Endometrial microvascular endothelial cells (primary cell): ENCODE measurements around the gene PLEKHA6. TPM values are rescaled to one million over a fixed set of nuclear protein-coding genes. Genes with fewer than 3 reads are reported as not detected.

Experiments used
- in situ Hi-C: cut with HindIII; loops from 2 replicates; pipeline ENCODE4 v1.10.0; 2017; ENCODE audit warnings: low sequenced_read_pairs, low pct_unique_long_range_greater_than_20kb; ENCODE audit errors: inconsistent ontology term
- total RNA-seq: library from RNA; depleted of rRNA; stranded (reverse); fragments of >200 nt; gene quantifications from one replicate; pipeline ENCODE4 v1.2.3, GENCODE V29; 2015; ENCODE audit errors: inconsistent ontology term

PLEKHA6 gene
- total RNA-seq, 1 donor from 2014 or later = 2.2 TPM

DNA sequence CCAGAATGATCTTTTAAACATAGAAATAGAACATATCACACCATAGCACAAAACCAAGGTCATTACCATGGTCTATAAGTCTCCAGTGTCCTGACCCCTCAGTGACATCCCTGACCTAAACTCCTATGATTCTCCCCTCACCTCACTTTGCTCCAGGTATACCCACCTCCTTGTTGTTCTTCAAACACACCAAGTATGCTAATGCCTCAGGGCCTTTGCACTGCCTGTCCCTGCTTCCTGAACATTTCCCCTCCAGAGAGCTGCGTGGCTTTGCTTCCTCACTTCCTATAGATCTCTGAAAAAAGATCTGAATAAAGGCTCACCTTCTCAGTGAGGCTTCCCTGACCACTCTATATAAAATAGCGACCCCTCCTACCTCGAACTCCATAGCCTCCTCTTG is 147.0 kb downstream of the PLEKHA6 start:
- in situ Hi-C loops = no loop called here

DNA sequence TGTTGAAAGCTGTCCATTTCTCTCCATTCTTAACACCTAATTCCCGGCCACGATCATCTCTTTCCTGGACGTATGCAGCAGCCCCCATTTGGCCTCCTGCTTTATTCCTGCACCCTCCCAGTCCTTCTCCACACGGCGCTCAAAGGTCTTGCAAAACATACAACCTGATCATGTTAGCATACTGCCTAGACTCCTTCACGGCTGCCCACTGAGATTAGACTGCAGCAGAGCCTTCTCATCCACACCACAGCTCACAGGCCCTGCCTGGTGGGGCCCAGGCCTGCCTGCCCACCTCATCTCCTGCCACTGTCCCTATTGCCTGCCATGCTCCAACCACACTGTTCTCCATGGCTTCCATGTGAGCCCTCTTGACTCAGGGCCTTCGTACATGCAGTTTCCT is 148.7 kb downstream of the PLEKHA6 start:
- in situ Hi-C loops = no loop called here

DNA sequence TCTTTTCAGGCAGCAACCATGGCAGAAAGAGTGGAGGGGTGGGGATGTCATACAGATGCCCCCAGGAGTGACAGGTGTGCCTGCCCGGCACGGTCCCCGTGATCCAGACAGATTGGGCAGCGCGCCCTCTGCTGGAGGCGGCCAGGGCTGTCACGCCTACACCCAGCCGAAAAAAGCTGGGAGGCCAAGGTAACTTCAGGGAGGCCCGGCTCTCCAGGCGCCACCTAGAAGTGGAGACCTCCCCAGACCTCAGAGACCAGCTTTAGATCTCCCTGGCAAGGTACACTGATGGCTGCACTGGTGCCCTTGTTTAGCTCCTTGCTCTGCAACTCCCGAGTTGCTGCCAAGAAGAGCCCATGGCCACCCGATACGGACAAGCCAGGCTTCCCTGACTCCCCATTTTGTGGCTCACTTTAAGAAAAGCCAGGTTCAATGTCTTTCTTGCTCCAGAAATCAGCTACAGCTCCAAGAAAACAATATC is 152.6 kb downstream of the PLEKHA6 start:
- in situ Hi-C loops = no loop called here

DNA sequence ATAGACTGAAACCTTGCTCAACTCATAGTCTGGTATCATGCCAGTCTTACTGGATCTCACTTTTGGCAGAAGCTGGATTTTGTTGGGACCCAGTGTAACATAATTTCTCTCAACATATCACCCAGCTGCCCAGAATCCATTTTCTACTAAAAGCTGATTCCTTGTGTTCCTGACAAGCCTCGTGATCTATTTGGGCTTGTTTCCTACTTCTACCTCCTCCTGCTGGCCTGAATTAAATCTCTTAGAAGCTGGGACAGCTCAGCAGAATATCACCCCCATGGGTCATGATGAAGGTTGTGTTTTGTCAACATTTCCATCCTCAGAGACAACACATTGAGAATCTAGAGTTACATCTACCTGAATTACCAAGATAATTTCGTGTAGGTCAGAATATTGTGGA is 153.6 kb downstream of the PLEKHA6 start:
- in situ Hi-C loops = no loop called here

DNA sequence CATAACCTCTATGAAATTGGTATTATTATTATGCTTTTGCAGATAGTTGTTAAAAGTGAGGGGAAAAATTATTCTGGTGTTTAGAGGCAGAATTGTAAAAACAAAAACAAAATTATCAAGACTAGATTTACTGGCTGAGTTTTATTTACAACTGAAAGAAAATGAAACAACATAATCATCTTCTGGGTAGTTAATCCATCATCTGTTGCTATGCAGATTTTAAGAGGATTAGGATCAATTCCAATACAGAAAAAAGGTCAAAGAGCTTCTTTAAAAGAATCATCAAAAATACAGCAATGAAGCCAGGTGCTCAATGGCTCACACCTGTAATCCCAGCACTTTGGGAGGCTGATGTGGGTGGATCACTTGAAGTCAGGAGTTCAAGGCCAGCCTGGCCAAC is 154.2 kb downstream of the PLEKHA6 start:
- in situ Hi-C loops = no loop called here

DNA sequence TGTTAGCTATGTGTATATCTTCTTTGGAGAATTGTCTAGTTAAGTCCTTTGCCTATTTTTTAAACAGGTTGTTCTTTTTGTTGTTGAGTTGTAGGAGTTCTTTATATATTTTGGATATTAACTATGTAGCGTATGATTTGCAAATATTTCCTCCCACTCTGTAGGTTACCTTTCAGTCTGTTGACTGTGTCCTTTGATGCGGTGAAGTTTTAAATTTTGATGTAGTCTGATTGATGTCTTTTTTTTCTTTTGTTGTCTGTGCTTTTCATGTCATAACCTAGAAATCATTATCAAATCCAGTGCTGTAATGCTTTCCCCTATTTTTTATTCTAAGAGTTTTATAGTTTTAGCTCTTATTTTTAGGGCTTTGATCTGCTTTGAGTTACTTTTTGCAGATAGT is 154.8 kb downstream of the PLEKHA6 start:
- in situ Hi-C loops = no loop called here

DNA sequence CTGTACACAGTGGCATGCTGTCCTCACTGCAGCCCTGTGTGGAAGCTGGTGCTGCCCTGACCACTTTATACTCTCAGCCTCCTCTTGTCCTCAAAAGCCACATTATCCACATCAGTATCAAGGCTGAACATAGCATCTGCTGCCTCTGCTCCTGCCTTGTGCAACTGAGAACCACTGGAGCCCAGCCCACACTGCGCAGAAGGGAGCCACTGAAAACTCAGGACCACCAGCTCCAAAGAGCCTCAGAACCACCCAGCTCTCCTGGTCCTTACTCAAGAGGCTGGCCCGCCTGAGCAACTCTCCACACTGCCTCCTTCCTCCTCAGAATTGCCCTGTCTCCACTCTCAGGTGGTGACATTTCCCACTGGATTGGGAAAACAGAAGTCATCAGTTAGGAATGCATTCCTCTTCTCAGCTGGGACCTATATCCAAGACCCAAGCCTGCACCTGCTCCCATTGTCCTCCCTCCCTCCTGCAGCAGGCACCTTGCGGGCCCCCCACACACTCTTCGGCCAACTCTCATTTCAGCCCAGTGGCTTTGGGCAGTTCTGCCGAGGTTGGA is 156.4 kb downstream of the PLEKHA6 start:
- in situ Hi-C loops = no loop called here

DNA sequence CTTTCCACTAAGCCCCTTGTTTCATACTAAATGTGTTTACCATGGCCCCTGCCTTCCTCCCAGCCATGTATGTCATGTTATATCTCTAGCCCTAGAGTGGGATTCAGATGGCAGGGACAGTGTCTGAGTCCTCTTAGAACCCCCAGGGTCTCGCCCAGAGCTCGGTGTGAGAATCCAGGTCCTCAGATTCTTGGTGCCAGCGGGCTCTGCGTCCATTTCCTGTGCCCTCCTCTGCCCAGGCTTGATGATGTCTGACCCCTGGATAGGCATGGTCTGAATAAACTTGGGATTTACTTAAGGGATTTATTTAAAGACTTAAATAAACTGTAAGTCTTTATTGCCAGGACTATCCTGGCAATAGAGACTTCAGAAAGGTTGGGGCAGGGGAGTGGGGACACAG is 157.2 kb downstream of the PLEKHA6 start:
- in situ Hi-C loops = no loop called here

DNA sequence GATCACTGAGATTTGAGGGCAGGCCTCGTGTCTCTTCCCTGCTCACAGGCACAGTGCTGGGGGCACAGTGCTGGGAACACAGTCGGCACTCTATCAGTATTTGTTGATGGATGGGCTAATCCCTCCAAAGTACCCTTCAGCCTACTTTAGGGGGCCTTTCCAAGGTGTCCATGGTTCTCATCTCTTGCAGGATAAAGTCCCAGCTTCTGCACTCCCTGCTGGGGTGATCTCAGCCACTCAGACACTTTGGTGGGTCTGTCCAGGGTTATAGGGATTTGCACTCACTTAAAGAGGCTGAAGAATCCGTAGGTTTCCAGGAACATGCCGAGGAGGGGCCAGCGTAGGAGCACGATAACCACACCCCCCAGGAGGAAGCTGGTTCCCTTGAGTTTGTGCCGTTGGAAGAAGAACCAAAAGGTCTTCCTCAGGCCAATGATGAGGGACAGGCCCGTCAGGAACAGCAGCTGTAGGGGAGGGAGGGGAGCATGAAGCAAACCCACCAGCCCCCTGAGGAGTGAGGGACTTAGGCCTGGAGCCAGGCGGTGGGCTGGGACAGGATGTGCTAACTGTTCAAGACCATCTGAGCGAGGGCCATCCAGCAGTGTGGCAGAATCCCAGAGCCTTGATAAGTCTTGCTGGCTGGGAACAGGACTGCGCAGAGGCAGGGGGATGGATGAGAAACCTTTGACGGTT is 158.2 kb downstream of the PLEKHA6 start:
- in situ Hi-C loops = no loop called here

DNA sequence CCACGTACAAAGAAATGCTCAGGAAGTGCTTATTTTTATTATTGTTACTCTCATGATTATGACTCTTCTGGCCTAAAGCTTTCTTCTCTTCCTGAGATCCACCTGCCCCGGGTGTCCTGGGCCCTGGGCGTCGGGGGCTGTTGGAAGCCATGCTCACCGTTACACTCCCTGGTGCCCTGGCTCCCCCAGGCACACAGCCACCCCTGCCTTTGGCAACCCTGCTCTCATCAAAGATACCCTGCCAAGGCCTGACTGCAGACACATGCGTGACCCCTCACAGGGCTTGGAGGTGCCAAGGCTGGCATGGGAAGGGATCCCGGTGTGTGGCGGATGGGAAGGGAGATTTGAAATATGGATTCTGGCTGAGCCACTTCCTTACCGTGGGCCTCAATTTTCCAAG is 160.2 kb downstream of the PLEKHA6 start:
- in situ Hi-C loops = no loop called here

DNA sequence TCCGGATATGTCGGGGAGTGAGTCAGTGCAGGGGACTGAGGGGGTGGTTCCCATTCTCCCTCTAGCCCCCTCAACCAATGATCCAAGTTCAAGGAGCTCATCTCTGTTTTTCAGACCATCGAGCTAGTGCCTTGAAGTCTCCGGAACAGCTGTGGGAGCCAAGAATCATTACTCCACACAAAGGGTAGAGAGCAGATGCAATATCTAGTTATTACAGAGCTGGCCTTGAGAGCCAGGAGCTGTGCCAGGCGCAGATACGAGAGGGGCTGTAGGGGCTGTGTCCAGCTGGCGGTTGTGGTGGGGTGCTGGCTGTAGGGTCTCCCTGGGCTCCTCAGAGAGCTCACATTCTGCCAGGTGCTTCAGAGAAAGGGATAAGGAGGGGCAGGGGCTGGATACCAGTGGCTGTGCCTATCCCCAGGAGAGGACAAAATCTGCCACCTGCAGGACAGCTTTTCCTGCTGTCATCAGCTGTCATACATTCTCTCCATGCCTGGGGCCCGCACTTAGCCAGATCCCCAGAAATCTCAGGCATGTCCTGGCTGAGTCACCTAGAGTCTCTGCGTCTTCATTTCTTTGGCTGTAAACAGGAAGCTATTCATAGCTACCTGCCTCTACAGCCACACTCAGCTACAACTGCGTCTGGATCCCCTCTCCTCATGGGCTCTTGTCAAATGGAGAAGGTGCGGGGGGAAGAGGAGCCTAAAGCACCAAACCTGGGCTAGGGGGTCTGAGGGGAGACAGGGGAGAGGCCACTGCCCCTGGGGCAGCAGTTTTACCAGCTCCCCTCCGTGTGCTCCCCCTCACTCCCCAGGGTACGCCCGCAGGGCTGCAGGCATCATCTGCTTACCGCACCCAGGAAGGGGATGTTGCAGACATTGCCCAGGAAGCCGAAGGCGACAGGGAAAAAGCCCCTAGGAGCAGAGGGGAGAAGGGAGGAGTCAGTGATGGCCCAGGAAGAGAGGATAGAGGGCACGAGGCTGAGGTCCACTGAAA is 161.1 kb downstream of the PLEKHA6 start:
- in situ Hi-C loops = no loop called here

DNA sequence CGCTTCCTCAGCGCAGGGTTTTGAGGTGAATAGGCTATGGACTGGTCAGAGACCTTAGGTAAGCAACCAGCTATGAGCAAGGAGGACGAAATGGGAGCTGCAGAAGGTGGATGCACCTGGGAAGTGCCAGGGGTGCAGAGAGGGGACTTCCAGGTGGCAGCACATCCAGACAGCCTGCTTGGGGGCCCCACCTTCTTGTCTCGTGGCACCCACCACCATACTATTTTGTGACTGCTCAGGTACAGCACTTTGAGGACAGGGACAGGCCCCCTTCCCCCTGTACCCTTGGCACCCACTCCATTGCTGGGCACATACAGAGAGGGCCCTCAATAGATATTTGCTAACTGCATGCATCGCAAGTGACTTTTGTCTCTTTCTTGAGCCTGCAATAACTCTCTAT is 162.7 kb downstream of the PLEKHA6 start:
- in situ Hi-C loops = no loop called here

DNA sequence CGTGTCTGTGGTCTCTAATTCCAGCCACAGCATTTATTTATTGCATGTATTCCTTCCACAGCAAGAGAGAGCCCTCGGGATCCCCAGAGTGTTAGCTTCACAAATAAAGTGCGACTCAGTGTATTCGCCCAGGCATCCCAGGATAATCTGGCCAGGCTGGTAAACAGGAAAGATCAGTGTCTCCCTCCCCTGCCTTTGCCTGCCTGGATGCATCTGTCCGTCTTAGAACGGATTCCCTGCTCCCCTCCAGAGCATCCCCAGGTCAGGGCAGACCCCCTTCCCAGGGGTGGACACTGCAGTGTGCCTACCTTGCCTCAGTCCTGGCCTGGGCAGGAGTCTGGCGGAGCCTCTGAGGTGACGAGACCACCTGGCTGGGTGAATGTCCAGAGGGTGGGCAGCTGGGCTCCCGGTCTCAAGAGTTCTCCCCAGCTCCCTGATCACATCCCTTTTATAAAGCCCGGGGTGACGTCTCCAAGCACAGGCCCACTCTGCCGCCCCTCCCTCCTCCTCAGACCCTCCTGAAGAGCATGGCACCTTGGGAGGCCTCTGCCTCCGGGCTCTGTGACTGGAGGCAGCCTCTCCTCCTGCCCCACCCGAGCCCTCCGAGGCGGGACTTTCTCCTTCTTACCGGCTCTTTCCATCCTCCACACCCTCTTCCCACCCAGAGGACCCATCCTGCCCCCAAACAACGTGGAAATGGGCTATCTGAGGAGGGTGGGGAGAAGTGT is 163.5 kb downstream of the PLEKHA6 start, which contains the start of gene KISS1:
TSS of gene KISS1 (minus strand) at position 424 of the 728 bp plus-strand sequence. CDS start 3,615 bp downstream, outside the sequence.
- in situ Hi-C loops = no loop called here

DNA sequence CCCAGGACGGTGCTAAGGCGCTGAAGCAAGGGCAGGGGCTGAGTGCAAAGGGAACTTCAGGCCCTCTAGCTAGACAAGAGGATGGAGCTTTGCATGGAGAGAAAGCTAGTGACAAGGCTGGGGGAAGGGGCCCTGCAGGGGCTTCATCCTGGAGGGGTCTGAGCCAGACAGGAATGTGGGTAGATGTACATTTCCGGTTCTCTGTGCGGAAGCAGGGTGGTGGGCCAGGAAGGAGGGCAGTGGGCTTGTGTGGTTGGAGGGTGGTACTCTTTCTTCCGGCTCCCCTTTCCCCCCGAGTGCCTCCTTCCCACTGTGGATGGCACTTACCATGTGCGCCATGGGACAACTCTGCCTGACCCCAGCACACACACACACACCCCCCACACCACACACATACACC is 165.0 kb downstream of the PLEKHA6 start:
- in situ Hi-C loops = no loop called here

DNA sequence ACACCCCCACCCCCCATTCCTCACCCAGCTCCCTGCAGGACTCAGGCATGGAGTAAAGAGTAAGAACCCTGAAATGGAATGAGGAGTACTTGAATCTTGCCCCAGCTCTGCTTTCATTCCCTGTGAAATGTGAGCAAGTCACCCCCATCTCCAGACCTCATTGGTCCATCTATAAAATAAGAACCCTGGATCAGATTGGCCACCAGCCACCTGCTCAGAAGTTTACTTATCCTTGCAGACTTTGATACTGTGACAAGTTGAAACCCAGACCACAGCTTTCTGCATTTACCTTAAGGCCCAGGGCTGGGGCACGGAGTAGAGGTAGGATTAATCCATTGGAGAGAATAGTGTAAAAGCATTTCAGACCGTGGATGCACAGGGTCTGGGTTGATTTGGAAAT is 165.6 kb downstream of the PLEKHA6 start:
- in situ Hi-C loops = no loop called here

DNA sequence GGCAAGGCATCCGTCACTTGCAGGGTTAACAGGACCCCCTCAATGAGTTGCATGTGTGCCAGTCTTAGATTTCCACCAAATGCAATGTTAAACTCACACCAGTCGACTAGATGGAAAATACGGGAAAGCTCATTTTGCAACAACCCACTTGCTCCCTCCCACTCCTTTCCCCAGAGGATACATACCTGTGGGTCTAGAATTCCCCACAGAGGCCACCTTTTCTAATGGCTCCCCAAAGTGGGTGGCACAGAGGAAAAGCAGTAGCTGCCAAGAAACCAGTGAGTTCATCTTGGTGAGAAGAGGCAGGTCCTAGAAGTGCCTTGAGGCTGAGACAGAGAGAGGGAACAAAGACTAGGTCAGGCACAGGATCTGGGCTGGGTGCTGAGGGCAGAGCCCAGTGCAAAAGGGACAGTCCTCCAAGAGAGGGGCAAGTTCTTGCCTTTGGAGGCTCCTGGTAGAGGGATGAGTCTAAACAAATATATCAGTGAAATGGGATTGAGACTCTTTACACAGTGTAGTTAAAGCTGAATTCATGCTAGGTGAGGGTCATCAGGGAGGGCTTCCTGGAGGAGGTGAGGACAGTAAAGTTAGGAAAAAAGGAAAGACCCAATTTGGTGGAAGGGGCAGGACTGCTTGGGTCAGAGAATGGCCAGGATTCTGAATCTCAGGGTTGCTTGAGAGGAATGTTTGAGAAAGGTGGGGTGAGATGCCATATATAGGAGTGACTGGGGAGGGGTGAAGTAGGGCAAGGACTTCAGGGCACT is 167.0 kb downstream of the PLEKHA6 start:
- in situ Hi-C loops = no loop called here

DNA sequence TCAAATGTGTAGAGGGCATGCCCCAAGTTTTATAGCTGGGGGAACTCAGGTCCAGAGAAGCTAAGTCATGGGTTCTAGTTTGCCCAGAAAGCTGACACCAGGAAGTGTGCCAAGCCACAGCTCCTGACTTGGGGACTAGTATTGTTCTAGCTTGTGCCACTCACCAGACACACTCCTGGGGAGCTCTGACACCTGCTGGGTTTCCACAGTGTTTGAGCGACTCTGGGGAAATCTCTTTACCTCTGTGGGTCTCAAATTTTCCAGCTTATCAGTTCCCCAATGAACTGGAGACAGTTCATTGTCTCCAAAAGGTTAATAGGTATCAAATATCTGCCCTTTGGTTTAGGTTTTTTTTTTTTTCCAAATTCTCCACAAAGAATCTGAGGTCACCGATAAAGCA is 167.7 kb downstream of the PLEKHA6 start:
- in situ Hi-C loops = no loop called here

DNA sequence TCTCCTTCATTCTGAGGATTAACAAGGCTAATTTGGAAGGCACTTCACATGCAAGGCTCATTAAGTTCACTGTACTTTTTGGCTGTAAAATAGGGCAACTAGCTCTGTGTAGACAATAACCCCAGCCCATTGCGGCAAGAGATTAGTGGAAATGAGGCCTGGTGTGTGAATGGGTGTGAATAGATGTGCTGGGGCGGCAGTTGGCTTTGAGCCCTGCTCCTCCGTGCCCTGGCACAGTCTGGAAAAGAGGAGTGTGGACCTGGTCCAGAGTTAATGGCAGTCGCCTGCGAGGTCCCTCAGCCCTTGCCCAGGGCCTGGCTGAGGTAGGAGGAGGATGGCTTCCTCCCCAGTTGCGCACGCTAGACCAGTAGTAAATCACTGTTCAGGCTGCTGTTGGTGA is 168.3 kb downstream of the PLEKHA6 start:
- in situ Hi-C loops = no loop called here
